SJCRH30 (cell line): ENCODE data around the gene HS6ST1. TPM values are rescaled to one million over a fixed set of nuclear protein-coding genes. Genes with fewer than 3 reads are reported as not detected.
"Not testable (repeated sequence)": the region's sequence is repeated elsewhere in the genome, so short reads cannot be mapped to it uniquely, and the experiment has no call there.

Experiments
- DNase-seq, 2 experiments: peaks; one replicate each; pipeline ENCODE4 v3.0.0-alpha.2; 2015 to 2020
- H3K27ac ChIP-seq: fragments of 250-450 bp; sonication (Bioruptor Pico); 2 replicates; pipeline ENCODE4 v1.5.1; 2020; ENCODE audit warnings: mild to moderate bottlenecking, moderate library complexity
- H3K27me3 ChIP-seq: fragments of 250-450 bp; sonication (Bioruptor Pico); 2 replicates; pipeline ENCODE4 v1.5.1; 2020; ENCODE audit warnings: mild to moderate bottlenecking, moderate library complexity
- H3K36me3 ChIP-seq: fragments of 250-450 bp; sonication (Bioruptor Pico); 2 replicates; pipeline ENCODE4 v1.5.1; 2020; ENCODE audit warnings: mild to moderate bottlenecking, moderate library complexity
- H3K4me1 ChIP-seq: fragments of 250-450 bp; sonication (Bioruptor Pico); 2 replicates; pipeline ENCODE4 v1.5.1; 2020; ENCODE audit warnings: mild to moderate bottlenecking, moderate library complexity
- H3K4me3 ChIP-seq: fragments of 250-450 bp; sonication (Bioruptor Pico); 2 replicates; pipeline ENCODE4 v1.5.1; 2020; ENCODE audit warnings: mild to moderate bottlenecking, moderate library complexity
- H3K9me3 ChIP-seq: fragments of 250-450 bp; sonication (Bioruptor Pico); replicated peaks from 2 replicates; pipeline ENCODE4 v1.5.1; 2020; ENCODE audit warnings: mild to moderate bottlenecking, moderate library complexity
- total RNA-seq: library from RNA; depleted of rRNA; stranded (reverse); fragments of >200 nt; shearing (Covaris generic); gene quantifications from 2 replicates; pipeline ENCODE4 v1.2.3, GENCODE V29; 2014

HS6ST1 gene
- total RNA-seq, 1 experiment from 2014 or later: 18.8 TPM

DNA sequence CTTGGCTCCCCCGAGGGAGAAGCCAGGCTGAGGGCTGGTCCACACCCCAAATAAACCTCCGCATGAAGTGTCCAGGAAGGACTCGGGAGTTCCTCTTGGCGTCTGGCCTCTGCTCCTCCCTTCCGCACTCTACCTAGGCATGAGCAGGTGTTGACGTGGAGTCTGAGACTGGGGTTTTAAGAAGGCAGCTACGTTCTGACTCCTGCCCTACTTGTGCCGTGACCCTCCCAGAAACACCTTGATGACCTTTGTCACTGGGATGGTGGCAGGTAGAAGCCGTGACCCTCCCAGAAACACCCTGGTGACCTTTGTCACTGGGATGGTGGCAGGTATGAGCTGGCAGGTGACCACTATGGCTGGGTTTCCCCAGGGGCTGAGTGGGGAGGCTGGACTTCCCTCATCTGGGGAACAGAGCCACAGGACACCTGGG, 54.8 kb downstream of the HS6ST1 start:
- Histone ChIP-seq H3K4me3 (no peak overlapping the region), H3K4me1 (peaks cover 9% of the 10 kb centered on the region), H3K9me3 (no peaks in the 10 kb centered on the region), H3K27ac (no peak overlapping the region), H3K36me3 (no peaks in the 10 kb centered on the region), H3K27me3 (no peaks in the 10 kb centered on the region)
- DNase-seq: no peak

DNA sequence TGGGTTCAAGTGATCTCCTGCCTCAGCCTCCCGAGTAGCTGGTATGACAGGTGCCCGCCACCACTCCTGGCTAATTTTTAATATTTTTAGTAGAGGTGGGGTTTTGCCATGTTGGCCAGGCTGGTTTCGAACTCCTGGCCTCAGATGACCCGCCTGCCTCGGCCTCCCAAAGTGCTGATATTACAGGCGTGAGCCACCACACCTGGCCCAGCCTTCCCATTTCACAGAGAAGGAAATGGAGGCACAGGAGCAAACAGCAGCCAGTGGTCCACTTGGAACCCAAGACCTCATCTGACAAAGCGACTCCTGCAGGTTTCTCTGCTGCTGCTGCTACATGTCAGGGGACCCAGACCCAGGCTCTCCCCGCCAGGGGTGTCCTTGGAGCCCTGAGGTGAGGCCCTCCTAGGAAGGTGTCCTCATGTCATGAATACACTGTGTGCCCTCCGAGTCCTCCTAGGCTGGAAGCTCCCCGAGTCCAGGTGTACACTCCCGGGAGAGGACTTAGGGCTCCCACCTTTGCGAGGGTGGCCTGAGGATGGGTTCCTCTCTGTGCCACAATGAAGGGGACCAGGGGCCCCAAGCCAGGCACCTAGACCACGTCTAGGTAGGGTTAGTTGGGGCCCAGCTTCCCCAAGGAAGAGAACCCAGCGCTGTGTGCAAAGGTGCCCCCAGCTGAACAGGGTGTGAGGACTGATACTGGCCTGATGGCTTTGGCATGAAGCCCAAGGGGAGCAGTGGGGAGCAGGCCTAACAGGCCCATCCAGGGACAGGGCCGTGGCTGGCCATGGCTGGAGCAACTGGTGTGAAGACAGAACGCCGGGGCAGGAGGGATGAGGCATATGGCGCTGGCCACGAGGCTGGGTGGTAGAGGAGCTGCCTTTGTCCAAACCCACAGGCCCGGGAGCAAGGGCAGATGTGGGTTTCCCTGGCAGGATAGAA, 56.1 kb downstream of the HS6ST1 start:
- H3K27ac ChIP-seq: no peak overlapping the region
- H3K4me1 ChIP-seq: peaks cover 9% of the 10 kb centered on the region
- no peak for DNase-seq
- H3K27me3 ChIP-seq: no peaks in the 10 kb centered on the region
- no peaks in the 10 kb centered on the region for H3K36me3 ChIP-seq
- H3K9me3 ChIP-seq: no peaks in the 10 kb centered on the region
- H3K4me3 ChIP-seq: no peak overlapping the region

DNA sequence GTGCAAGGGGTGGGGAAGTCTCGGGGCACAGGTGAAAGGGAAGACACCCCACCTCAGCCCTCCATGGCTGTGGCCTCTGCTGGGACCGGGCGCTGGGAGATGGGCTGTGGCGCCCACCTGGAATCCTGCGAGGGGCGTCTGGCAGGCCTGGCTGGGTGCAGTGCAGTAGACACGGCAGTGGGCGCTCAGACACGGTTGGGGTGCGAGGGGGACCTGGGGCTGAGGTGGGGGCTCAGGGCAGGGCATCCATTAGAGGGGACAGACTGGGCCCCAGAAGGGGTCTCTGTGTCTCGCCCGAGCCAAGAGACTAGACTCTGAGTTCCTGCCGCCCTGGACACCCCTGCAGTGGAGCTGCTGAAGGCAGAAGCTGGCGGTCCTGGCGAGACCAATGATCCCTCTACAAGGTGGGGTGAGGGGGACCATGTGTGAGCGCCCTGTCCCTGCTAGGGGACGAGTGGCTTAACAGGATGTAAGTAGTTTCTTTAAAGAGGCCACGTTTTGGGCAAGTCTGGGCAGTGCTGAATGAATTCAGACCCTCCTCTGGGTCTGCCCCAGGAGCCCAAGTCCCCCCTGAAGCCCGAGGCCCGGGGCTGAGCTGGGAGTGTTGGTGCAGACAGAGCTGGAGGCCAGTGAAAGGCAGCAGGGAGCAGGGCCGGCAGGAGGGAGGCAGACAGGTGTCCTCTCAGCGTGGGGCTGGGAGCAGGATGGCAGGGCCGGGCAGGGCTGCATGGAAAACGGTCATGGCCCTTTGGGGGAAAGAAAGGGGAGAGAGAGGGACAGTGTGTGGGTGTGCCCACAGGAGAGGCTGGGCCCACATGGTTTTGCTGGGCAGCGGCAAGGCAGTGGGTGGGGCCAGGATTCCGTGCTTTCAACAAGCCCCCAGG, 57.2 kb downstream of the HS6ST1 start:
- no peaks in the 10 kb centered on the region for H3K9me3 ChIP-seq
- H3K4me1 ChIP-seq: peaks cover 9% of the 10 kb centered on the region
- H3K27ac ChIP-seq: peak overlapping the region; percentile 43; the same call in 1 of the 2 replicates
- peak; percentile 42 to 51 for DNase-seq
- no peaks in the 10 kb centered on the region for H3K36me3 ChIP-seq
- no peaks in the 10 kb centered on the region for H3K27me3 ChIP-seq
- H3K4me3 ChIP-seq: peak overlapping the region; percentile 48

DNA sequence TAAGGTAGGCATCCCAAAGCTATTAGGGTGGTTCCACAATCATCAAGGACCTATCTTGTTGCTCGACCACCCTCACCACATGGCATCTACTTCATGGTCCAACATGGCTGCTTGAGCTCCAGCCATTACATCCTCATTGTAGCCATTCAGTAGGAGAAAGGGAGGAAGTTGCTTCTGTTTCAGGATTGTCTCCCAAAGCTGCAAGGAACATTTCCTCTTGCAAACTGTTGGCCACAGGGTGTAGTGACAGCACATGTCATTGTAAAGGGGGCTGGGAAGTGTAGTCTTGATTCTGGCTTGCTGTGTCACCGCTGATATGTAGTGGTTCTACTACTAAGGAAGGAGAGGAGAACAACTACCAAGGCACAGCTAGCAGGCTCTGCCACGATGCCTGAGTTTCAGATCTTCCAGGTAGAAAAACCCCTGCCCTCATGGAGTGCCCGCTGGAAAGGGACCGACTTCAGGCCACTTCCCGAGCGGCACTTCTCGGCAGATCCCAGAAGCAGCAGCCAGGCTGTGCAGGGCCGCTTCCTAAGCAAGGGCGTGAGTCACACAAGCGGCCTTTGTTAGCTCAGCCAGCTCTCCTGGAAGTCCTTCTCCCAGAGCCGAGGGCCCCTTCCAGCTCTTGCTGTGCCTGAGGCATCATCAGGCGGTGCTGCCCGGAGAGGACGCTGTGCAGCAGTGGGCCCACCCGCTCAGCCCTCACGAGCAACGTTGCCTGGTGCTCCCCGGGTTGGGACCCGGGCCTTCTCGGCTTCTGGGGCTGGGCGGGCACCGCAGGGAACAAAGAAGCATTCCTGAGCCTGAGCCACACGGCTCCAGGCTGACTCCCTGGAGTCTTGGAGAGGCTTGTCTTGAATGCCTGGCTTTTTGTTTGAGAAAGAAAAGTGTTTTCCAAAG, 58.2 kb downstream of the HS6ST1 start:
- Histone ChIP-seq H3K9me3 (no peaks in the 10 kb centered on the region), H3K4me1 (peaks cover 9% of the 10 kb centered on the region), H3K4me3 (peak overlapping the region; percentile 48), H3K27me3 (no peaks in the 10 kb centered on the region), H3K36me3 (no peaks in the 10 kb centered on the region), H3K27ac (peak overlapping the region; percentile 43)
- DNase-seq: peak; percentile 86 to 90

DNA sequence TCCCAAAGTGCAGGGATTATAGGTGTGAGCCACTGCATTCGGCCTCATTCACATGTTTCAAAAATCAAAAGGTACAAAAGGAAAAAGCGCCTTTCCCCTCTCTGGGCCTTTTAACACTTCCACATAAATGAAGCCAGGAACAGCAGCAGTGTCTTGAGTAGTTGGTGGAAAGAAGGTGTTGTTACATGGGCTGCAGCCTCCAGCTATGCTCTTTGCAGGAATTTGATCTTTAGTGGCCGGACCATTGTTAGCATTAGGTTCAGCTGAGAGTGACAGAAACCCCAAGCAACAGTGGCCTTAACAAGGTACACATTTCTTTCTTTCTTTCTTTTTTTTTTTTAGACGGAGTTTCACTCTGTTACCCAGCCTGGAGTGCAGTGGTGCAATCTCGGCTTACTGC, 59.1 kb downstream of the HS6ST1 start:
- no peaks in the 10 kb centered on the region for H3K27me3 ChIP-seq
- DNase-seq: no peak
- H3K4me1 ChIP-seq: peaks cover 9% of the 10 kb centered on the region
- H3K36me3 ChIP-seq: no peaks in the 10 kb centered on the region
- no peak overlapping the region for H3K27ac ChIP-seq
- H3K4me3 ChIP-seq: no peak overlapping the region
- H3K9me3 ChIP-seq: no peaks in the 10 kb centered on the region

DNA sequence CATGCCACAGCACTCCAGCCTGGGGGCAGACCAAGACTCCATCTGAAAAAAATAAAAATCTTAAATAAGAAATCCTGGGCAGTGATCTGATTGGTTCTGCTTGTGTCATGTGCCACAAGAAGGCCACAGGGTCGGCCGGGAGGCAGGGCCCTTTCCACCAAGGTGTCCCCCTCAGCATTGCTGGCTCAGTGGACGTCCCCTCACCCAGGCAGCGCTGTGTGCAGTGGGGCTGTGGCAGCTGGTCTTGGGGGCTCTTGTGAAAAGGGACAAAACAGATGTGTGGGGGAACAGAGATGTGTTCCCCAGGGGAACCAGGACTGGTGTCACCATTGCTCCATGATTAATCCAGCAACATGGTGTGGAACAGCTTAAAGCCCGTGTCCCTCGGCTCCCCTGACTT, 60.5 kb downstream of the HS6ST1 start:
- Histone ChIP-seq H3K4me3 (no peak overlapping the region), H3K9me3 (no peaks in the 10 kb centered on the region), H3K27me3 (no peaks in the 10 kb centered on the region), H3K36me3 (no peaks in the 10 kb centered on the region), H3K27ac (no peak overlapping the region), H3K4me1 (peaks cover 9% of the 10 kb centered on the region)
- DNase-seq: no peak

DNA sequence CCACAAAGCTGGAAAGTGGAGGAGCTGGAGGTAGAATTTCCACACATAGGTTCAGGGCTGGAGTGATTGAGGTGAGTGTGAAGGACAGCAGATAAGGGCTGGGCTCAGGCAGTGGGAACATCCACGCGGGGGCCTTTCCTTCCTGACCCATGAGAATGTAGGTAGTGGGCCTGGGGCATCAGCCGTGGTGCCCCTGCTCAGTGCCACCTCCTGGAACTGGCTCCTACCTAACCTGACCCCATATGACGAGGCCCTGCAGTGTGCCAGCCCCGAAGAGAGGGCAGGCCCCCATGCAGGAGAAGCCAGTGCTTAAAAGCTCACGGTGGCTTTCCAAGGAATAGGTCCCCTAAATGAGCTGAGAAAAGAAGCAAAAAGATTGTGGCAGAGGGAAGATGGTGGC, 66.2 kb downstream of the HS6ST1 start:
- no peaks in the 10 kb centered on the region for H3K9me3 ChIP-seq
- no peak for DNase-seq
- H3K4me1 ChIP-seq: no peaks in the 10 kb centered on the region
- H3K27ac ChIP-seq: no peak overlapping the region
- no peak overlapping the region for H3K4me3 ChIP-seq
- H3K27me3 ChIP-seq: no peaks in the 10 kb centered on the region
- H3K36me3 ChIP-seq: no peaks in the 10 kb centered on the region

DNA sequence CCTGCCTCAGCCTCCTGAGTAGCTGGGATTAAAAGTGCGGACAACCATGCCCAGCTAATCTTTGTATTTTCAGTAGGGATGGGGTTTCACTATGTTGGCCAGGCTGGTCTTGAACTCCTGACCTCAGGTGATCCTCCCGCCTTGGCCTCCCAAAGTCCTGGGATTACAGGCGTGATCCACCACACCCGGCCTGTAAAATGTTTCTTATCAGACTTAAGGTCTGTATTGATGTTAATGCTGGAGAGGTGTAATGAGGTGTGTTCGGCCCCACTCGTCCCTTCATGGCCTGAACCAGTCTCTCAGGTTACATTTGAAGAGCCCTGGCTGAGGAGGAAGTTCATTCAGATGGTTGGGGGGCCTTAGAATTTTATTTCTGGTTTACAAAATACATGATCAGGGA, 66.6 kb downstream of the HS6ST1 start:
- H3K36me3 ChIP-seq, H3K9me3 ChIP-seq, H3K4me3 ChIP-seq, H3K27me3 ChIP-seq, DNase-seq, H3K27ac ChIP-seq, H3K4me1 ChIP-seq: not testable (repeated sequence)

DNA sequence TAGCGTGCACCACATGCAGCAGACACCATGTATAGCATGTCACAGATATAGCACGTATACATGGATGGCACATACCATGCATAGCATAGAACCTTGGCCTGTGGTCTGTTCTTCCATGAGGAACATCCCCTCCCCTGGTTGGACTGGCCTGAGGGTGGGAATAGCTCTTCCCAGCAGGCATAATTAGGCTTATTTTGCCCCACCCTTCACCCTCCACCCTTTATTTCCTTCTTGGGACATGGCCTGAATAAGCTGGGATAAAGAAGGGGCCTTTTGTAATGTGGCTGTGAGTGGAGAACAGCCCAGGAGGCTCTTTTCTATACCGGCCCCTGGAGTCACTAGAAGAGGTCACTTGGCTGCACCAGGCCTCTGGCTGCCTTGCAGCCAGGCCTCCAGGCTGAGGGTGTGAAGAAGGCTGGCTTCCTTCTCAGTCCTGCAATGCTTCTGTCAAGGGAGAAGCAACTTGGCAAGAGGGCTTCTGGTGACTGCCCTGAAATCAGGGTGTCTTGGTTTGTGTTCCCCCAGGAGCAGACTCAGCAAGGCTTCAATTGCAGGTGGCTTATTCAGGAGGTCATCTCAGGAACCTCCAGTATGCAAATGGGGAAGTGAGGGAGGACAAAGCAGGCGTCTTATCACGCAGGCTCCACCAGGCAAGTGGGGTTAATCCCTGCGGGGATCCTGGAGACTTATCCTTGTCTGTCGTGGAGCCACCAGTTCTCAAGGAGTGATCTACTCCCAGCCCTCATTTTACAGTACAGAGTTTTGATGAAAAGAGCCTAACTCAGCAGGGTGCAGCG, 68.2 kb downstream of the HS6ST1 start:
- Histone ChIP-seq H3K9me3 (no peaks in the 10 kb centered on the region), H3K4me3 (no peak overlapping the region), H3K36me3 (no peaks in the 10 kb centered on the region), H3K4me1 (no peaks in the 10 kb centered on the region), H3K27me3 (no peaks in the 10 kb centered on the region), H3K27ac (no peak overlapping the region)
- DNase-seq: no peak

DNA sequence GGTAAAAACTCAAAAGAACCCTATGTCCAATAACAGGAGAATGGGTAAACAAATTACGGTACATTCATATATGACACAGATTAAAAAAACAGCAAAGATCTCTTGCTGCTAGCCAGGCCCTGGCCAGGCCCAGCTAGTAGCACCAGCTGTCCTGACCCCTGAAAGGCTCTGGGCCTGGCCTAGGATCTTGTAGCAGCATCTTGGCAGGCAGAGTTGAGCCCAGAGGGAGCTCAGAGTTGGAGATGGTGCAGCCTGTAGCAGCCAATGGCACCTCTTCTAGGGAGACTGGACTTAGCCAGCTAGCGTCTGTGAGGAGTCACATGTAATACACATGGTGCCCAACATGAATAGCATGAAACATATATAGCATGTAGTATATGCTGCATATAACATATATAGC, 69.1 kb downstream of the HS6ST1 start:
- Histone ChIP-seq H3K36me3 (no peaks in the 10 kb centered on the region), H3K9me3 (no peaks in the 10 kb centered on the region), H3K27ac (no peak overlapping the region), H3K4me3 (no peak overlapping the region), H3K4me1 (no peaks in the 10 kb centered on the region), H3K27me3 (no peaks in the 10 kb centered on the region)
- DNase-seq: no peak

DNA sequence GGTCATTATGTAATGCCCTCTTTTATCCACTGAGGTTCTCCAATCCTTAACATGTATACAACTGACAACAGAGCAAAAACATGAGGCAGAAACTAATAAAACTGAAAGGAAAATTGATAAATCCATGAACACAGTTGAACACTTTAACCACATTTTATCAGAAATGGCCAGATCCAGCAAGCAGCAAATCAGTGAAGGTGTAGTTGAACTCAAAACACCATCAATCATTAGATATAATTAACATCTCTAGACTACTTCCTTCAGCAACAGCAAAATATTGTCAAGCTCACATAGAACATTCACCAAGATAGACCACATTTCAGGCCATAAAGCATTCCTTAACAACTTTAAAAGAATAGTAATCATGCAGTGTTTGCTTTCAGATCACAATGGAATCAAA, 72.9 kb downstream of the HS6ST1 start:
- no peaks in the 10 kb centered on the region for H3K27me3 ChIP-seq
- no peak for DNase-seq
- no peaks in the 10 kb centered on the region for H3K9me3 ChIP-seq
- H3K4me3 ChIP-seq: no peak overlapping the region
- H3K27ac ChIP-seq: no peak overlapping the region
- no peaks in the 10 kb centered on the region for H3K4me1 ChIP-seq
- no peaks in the 10 kb centered on the region for H3K36me3 ChIP-seq

DNA sequence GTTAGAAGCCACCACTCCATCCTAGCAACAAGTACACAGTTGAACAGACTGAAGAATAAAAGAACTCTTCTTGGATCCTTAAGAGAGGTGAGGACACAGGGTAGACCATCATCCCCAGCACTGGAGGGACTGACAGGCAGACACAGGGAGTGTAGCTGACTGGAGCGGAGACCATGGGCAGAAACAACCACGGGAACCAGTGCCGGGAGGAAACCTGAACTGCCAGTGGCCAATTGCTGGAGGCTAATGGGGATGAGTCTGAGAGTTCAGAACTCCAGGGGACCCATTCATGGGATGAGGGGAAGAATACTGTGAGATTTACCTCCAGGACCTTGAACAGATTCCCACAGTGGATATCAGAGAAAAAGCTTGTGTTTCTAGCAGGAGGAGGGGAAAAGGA, 76.8 kb downstream of the HS6ST1 start:
- Histone ChIP-seq H3K4me3 (no peak overlapping the region), H3K27ac (no peak overlapping the region), H3K9me3 (no peaks in the 10 kb centered on the region), H3K27me3 (0 out of 2 replicates have a peak, but pooled peaks cover 5% of the 10 kb centered on the region), H3K36me3 (no peaks in the 10 kb centered on the region), H3K4me1 (no peaks in the 10 kb centered on the region)
- no peak for DNase-seq

DNA sequence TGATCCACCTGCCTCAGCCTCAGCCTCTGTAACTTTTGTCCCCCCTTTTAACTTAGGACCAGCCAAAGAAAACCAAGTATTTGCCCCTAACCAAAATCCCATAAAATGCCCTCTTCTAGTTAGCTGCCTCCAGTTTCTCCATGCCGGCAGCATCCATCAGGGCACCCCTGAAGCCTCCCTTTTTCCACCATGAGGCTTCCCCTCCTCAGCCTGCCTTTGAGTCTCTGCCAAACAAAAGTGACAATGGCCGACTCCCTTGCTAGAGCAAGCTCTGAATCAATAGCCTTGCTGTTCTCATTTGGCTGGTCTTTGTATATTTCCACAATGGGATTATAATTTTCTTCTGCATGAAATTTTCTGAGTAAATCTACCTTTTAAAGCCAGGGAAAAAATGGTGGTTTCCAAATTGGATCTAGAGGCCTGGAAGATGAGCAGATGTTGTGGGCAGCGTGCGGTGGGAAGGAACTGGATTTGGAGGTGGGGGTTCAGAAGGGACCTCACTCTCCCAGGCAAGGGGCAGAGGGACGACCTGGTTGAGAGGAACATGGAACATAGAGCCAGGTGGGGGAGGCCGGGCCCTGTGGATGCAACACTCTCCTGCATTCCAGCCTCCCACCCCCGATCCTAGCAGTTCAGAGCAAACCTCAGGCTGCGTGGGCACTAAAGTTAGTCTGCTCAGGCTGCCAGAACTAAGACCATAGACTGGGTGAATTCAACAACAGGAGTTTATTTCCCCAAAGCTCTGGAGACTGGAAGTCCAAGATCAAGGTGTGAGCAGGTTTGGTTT, 80.6 kb downstream of the HS6ST1 start:
- H3K27ac ChIP-seq: no peak overlapping the region
- DNase-seq: no peak
- no peak overlapping the region for H3K4me3 ChIP-seq
- 0 out of 2 replicates have a peak, but pooled peaks cover 5% of the 10 kb centered on the region for H3K27me3 ChIP-seq
- no peaks in the 10 kb centered on the region for H3K36me3 ChIP-seq
- H3K4me1 ChIP-seq: no peaks in the 10 kb centered on the region
- H3K9me3 ChIP-seq: no peaks in the 10 kb centered on the region
